ENCODE data around the gene DNAAF1. TPM values are rescaled to one million over a fixed set of nuclear protein-coding genes. Genes with fewer than 3 reads are reported as not detected.

Gene DNAAF1
- total RNA-seq, 1 experiment from 2014 or later, result 0.07 TPM

GRCh38 chr16:84182680-84183571 is 37.8 kb downstream of the DNAAF1 start:
- no peak overlapping the region for H3K4me3 Mint-ChIP-seq (ENCODE audit: unreplicated experiment)

GRCh38 chr16:84183572-84183875 is 38.4 kb downstream of the DNAAF1 start:
- H3K4me3 ChIP-seq (ENCODE audit: low read depth, low read length), result no peak overlapping the region
- ChIA-PET POLR2A (no interaction called here), CTCF (interaction anchor here (0.5 kb wide), 1 partner anchor 160 kb away, joined by 3 read pairs; no protein-coding TSS in a partner anchor)
- TF ChIP-seq CTCF (IDR thresholded peaks at IDR 0.05; ENCODE audit: insufficient read depth in 1 of 2, low read depth in 1 of 2, low read length in 1 of 2, severe bottlenecking in 1 of 2, unreplicated experiment in 1 of 2), result no peak
- intact Hi-C loops (cut with micrococcal nuclease; ENCODE audit: unreplicated experiment), result loop anchor here (10.0 kb wide), 1 partner anchor 301 kb away; no protein-coding TSS in a partner anchor
- no peaks in the 10 kb centered on the region for H3K9me3 ChIP-seq
- H3K4me3 Mint-ChIP-seq (ENCODE audit: unreplicated experiment), result no peak overlapping the region
- peaks cover 6% of the 10 kb centered on the region for H3K4me1 Mint-ChIP-seq (ENCODE audit: low read depth, unreplicated experiment)
- H3K27me3 Mint-ChIP-seq (ENCODE audit: insufficient read depth, unreplicated experiment), result no peaks in the 10 kb centered on the region
- BruUV-seq (replicated peaks), result no TSS peak
- no peaks in the 10 kb centered on the region for H3K9me3 Mint-ChIP-seq (ENCODE audit: unreplicated experiment)
- no peaks in the 10 kb centered on the region for H3K4me1 ChIP-seq
- peaks cover 4% of the 10 kb centered on the region for H3K36me3 ChIP-seq (ENCODE audit: control insufficient read depth, insufficient read depth, low read length)
- no peak overlapping the region for H3K27ac Mint-ChIP-seq (ENCODE audit: unreplicated experiment)
- no peaks in the 10 kb centered on the region for H3K27me3 ChIP-seq (replicated peaks; ENCODE audit: control insufficient read depth, insufficient read depth, low read length)
- peaks cover 24% of the 10 kb centered on the region for H3K36me3 Mint-ChIP-seq (ENCODE audit: insufficient read depth, unreplicated experiment)
- no peak for DNase-seq

More at GRCh38 chr16:84182680-84183571, 37.8 kb downstream of the DNAAF1 start:
- ChIA-PET CTCF (interaction anchor here (0.5 kb wide), 2 partner anchors 61 to 161 kb away, joined by 3 to 5 read pairs; no protein-coding TSS in a partner anchor), POLR2A (no interaction called here)
- Histone ChIP-seq H3K4me3 (ENCODE audit: low read depth, low read length) (no peak overlapping the region), H3K36me3 (ENCODE audit: control insufficient read depth, insufficient read depth, low read length) (peaks cover 4% of the 10 kb centered on the region), H3K4me1 (no peaks in the 10 kb centered on the region), H3K27me3 (replicated peaks; ENCODE audit: control insufficient read depth, insufficient read depth, low read length) (no peaks in the 10 kb centered on the region), H3K9me3 (no peaks in the 10 kb centered on the region)
- Mint-ChIP-seq H3K27ac (ENCODE audit: unreplicated experiment) (no peak overlapping the region), H3K36me3 (ENCODE audit: insufficient read depth, unreplicated experiment) (peaks cover 24% of the 10 kb centered on the region), H3K27me3 (ENCODE audit: insufficient read depth, unreplicated experiment) (no peaks in the 10 kb centered on the region), H3K4me1 (ENCODE audit: low read depth, unreplicated experiment) (peaks cover 6% of the 10 kb centered on the region), H3K9me3 (ENCODE audit: unreplicated experiment) (no peaks in the 10 kb centered on the region)
- BruUV-seq (replicated peaks), result no TSS peak
- DNase-seq, result no peak
- intact Hi-C loops (cut with micrococcal nuclease; ENCODE audit: unreplicated experiment), result loop anchor here (10.0 kb wide), 1 partner anchor 302 kb away; no protein-coding TSS in a partner anchor
- TF ChIP-seq CTCF (IDR thresholded peaks at IDR 0.05; ENCODE audit: insufficient read depth in 1 of 2, low read depth in 1 of 2, low read length in 1 of 2, severe bottlenecking in 1 of 2, unreplicated experiment in 1 of 2), result no peak

GRCh38 chr16:84183911-84184591 is 38.9 kb downstream of the DNAAF1 start:
- H3K4me3 Mint-ChIP-seq (ENCODE audit: unreplicated experiment), result no peak overlapping the region
- no TSS peak for BruUV-seq (replicated peaks)
- Histone ChIP-seq H3K36me3 (ENCODE audit: control insufficient read depth, insufficient read depth, low read length) (peaks cover 4% of the 10 kb centered on the region), H3K4me3 (ENCODE audit: low read depth, low read length) (no peak overlapping the region), H3K27me3 (replicated peaks; ENCODE audit: control insufficient read depth, insufficient read depth, low read length) (no peaks in the 10 kb centered on the region), H3K9me3 (no peaks in the 10 kb centered on the region), H3K4me1 (no peaks in the 10 kb centered on the region)
- H3K27ac Mint-ChIP-seq (ENCODE audit: unreplicated experiment), result no peak overlapping the region
- peaks cover 24% of the 10 kb centered on the region for H3K36me3 Mint-ChIP-seq (ENCODE audit: insufficient read depth, unreplicated experiment)
- TF ChIP-seq CTCF (IDR thresholded peaks at IDR 0.05; ENCODE audit: insufficient read depth in 1 of 2, low read depth in 1 of 2, low read length in 1 of 2, severe bottlenecking in 1 of 2, unreplicated experiment in 1 of 2), result no peak
- H3K27me3 Mint-ChIP-seq (ENCODE audit: insufficient read depth, unreplicated experiment), result no peaks in the 10 kb centered on the region
- peaks cover 6% of the 10 kb centered on the region for H3K4me1 Mint-ChIP-seq (ENCODE audit: low read depth, unreplicated experiment)
- DNase-seq, result no peak
- H3K9me3 Mint-ChIP-seq (ENCODE audit: unreplicated experiment), result no peaks in the 10 kb centered on the region
- POLR2A ChIA-PET, result no interaction called here
- intact Hi-C loops (cut with micrococcal nuclease; ENCODE audit: unreplicated experiment), result loop anchor here (10.0 kb wide), 1 partner anchor 301 kb away; no protein-coding TSS in a partner anchor
- CTCF ChIA-PET, result interaction anchor here (0.5 kb wide), 1 partner anchor 160 kb away, joined by 3 read pairs; no protein-coding TSS in a partner anchor

All from Caco-2 (cell line).